ENCODE measurements around the gene FBXO7. TPM values are rescaled to one million over a fixed set of nuclear protein-coding genes. Genes with fewer than 3 reads are reported as not detected.

The FBXO7 gene
- total and polyA plus RNA-seq, 9 of the 15 experiments (the other 6 are each of a cell fraction or from before 2014, with no cell fraction given): 34.0 to 162 (median 85.2) TPM

- ATAC-seq: no peak; the same call in 1 of the 3 replicates
- H3K36me3 ChIP-seq (ENCODE audit: control insufficient read depth, insufficient read depth, low read length): peaks cover 41% of the 10 kb centered on the region
- H3K9me1 ChIP-seq (ENCODE audit: control insufficient read depth, insufficient read depth, low read length): no peaks in the 10 kb centered on the region
- no peaks in the 10 kb centered on the region for H3K27me3 ChIP-seq (ENCODE audit: control insufficient read depth in 2 of 2, insufficient read depth in 2 of 2, low read length in 2 of 2)
- H3K4me3 ChIP-seq: no peak overlapping the region
- intact Hi-C loops (cut with micrococcal nuclease) (no loop called here), in situ Hi-C loops (cut with MboI) (no loop called here)
- no peak overlapping the region for H2AFZ ChIP-seq (ENCODE audit: low read depth, low read length)
- H3K9me3 ChIP-seq (replicated peaks; ENCODE audit: control insufficient read depth, insufficient read depth, low read depth, low read length): no peaks in the 10 kb centered on the region
- POLR2A ChIA-PET: interaction anchor here (1.8 to 1.9 kb wide), 2 partner anchors 9 to 10 kb away, joined by 6 to 8 read pairs; no protein-coding TSS in a partner anchor
- BruUV-seq (replicated peaks): no TSS peak
- no peak overlapping the region for H3K27ac ChIP-seq (ENCODE audit: extremely low read depth, low read depth, low read length)
- whole genome bisulfite sequencing (ENCODE audit: insufficient coverage, low coverage, missing lambda C conversion rate): 74% methylated on average over 3 of the region's 3 CpGs
- H3K4me2 ChIP-seq (ENCODE audit: insufficient read depth, low read length): no peak overlapping the region
- DNase-seq (ENCODE audit: extremely low read depth in 1 of 4, low spot score in 3 of 4): no peak
- no peaks in the 10 kb centered on the region for H4K20me1 ChIP-seq (replicated peaks; ENCODE audit: control insufficient read depth, insufficient read depth, low read length)
- no peaks in the 10 kb centered on the region for H3K4me1 ChIP-seq (replicated peaks in 1 of 2; ENCODE audit: control insufficient read depth in 2 of 2, insufficient read depth in 2 of 2, low read length in 2 of 2)
- no peaks in the 10 kb centered on the region for H3K79me2 ChIP-seq (ENCODE audit: control insufficient read depth, insufficient read depth, low read length)
- CTCF ChIA-PET (ENCODE audit: low intra/inter-chr PET ratio): no interaction called here
- no peak overlapping the region for H3K9ac ChIP-seq (ENCODE audit: insufficient read depth in 1 of 2, low read depth in 2 of 2, low read length in 2 of 2)
- FAIRE-seq: no peak
- TF ChIP-seq SUPT5H (IDR thresholded peaks at IDR 0.05): no peak
- no peak for TF ChIP-seq CHD7 (IDR thresholded peaks at IDR 0.05; ENCODE audit: low read depth, low read length)
- TF ChIP-seq THRA (IDR thresholded peaks at IDR 0.05): no peak
- TF ChIP-seq HINFP (tag; conservative IDR thresholded peaks at IDR 0.05; ENCODE audit: low read depth): no peak
- no peak for TF ChIP-seq TSC22D4 (tag; IDR thresholded peaks at IDR 0.05)
- no peak for TF ChIP-seq DLX4 (CRISPR knock-in tag; IDR thresholded peaks at IDR 0.05)
- no peak for TF ChIP-seq FOXM1 (IDR thresholded peaks at IDR 0.05; ENCODE audit: low read depth)
- no peak for TF ChIP-seq FOXM1 (CRISPR knock-in tag; IDR thresholded peaks at IDR 0.05; ENCODE audit: low read depth)
Observed at GRCh38 chr22:32499666-32500065, 25.1 kb downstream of the FBXO7 start.
